ENCODE measurements around the gene LAX1. TPM values are rescaled to one million over a fixed set of nuclear protein-coding genes. Genes with fewer than 3 reads are reported as not detected.
A peak's percentile ranks its signal among the peaks of the same experiment; 100 is the strongest.
"Not testable (repeated sequence)": the region's sequence is repeated elsewhere in the genome, so short reads cannot be mapped to it uniquely, and the experiment has no call there.

Gene LAX1, protein sequence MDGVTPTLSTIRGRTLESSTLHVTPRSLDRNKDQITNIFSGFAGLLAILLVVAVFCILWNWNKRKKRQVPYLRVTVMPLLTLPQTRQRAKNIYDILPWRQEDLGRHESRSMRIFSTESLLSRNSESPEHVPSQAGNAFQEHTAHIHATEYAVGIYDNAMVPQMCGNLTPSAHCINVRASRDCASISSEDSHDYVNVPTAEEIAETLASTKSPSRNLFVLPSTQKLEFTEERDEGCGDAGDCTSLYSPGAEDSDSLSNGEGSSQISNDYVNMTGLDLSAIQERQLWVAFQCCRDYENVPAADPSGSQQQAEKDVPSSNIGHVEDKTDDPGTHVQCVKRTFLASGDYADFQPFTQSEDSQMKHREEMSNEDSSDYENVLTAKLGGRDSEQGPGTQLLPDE
- under 1 TPM; 0.21 to 0.31 (median 0.28) TPM for polyA plus RNA-seq (ENCODE audit: insufficient read depth in 1 of 5, insufficient read length in 5 of 5, low replicate concordance in 1 of 5)
- long read RNA-seq, donor 1: 0 reads
- long read RNA-seq, donor 2: 0 reads
- long read RNA-seq, donor 3: 0 reads
- long read RNA-seq, donor 4: 0 reads
- long read RNA-seq, donor 5: 0 reads
- long read RNA-seq, donor 6: 0 reads
- long read RNA-seq, donor 7: 0 reads
- long read RNA-seq, donor 8: 0 reads

DNA sequence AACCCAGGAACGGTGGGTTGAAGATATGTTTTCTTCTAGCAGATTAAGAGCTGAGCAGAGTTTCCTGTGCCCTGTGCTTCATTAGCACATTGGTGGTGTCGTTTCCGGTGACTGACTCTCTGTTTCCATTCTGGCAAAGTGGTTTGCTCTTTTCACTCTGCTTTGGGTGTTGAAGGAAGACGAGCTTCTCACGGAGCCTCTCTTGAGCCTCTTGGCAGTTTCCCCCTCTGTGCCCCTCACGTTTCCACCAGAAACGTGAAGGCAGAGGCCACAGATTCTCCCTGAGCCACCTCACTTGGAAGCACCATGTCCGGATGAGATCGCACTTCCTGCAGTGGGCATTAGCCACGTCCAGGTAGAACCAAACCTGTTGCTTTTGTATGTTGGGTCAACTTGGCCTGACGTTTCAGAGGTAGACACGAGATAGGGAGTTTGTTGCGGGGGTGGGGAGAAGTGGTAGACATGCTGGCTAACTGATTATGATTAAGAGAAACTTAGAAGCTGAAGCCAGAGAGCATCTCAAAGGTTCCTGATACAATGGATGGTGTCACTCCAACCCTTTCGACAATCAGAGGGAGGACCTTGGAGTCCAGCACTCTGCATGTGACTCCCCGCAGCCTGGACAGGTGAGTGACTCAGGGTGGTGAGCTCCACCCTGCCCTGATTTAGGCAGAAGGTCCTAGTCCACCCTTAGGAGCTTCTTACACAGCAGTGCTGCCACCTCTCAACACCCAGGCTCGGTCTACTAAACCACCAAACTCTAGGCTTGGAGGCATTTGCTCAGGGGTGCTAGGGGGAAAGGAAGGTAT, at the start of gene LAX1:
Gene LAX1, plus strand, starts transcription at position 155 of the 809 bp plus-strand sequence. Its CDS starts 383 bp downstream, at position 538.
- no peak for DNase-seq

- no peak for DNase-seq
Observed at GRCh38 chr1:203717120-203717519, 47.9 kb upstream of the LAX1 start.

DNA sequence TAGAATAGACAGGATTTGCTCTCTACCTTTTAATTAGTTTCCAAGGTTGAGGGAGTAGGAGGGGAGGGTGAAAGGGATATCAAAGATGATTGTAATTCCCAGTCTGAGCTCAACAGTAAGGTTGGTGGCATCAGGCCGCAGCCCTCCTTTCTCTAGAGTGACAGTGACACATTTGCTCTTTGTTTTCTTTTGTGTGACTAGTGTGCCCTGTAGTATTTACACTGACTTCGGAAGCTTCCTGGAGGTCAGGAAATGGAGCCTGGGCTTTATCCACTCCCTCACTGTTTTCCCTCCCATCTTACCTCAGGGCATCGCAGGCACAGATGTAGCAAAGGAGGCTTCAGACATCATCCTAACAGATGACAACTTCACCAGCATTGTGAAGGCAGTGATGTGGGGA, 44.7 kb upstream of the LAX1 start:
- DNase-seq: no peak

DNA sequence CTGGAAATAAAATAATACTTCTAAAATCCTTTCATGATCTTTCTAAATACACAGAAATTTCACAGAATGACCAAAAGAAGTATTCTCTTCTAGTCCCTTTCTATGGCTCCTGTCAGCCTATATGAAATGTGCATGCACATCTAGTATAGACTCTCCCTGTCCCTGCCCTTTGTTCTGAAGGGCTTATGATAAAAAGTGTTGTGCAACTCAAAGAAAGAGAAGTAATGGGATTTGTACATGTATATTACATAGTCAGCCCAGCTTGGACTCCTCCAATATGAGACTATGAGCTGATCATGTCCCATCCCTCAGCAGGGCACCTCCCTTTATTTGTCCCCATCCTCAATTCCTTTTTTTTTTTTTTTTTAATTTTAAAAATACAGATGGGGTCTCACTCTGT, 42.1 kb upstream of the LAX1 start:
- DNase-seq: no peak

- DNase-seq: no peak
Observed at GRCh38 chr1:203726417-203726867, 38.5 kb upstream of the LAX1 start.

- no peak for DNase-seq
Observed at GRCh38 chr1:203733009-203733863, 31.7 kb upstream of the LAX1 start.

DNA sequence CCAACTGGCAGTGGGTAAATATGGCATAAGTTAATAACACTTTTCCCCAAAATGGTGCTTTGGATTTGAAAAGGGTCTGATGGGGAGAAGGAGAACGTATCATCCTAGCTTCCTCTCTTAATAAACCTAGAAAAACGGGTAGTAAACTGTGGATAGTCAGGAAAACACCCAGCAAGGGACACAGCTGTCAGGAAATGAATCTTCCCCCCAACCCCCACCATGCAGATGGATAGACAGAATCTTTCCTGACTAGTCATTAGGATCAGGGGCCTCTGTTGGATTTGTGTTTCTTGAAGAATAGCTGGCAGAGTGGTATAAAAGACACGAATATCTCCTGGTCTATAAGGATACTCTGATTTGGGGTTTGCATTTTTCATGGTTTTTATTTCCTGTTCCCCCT, 22.5 kb upstream of the LAX1 start:
- no peak for DNase-seq

- no peak for DNase-seq
Observed at GRCh38 chr1:203743091-203743571, 21.9 kb upstream of the LAX1 start.

DNA sequence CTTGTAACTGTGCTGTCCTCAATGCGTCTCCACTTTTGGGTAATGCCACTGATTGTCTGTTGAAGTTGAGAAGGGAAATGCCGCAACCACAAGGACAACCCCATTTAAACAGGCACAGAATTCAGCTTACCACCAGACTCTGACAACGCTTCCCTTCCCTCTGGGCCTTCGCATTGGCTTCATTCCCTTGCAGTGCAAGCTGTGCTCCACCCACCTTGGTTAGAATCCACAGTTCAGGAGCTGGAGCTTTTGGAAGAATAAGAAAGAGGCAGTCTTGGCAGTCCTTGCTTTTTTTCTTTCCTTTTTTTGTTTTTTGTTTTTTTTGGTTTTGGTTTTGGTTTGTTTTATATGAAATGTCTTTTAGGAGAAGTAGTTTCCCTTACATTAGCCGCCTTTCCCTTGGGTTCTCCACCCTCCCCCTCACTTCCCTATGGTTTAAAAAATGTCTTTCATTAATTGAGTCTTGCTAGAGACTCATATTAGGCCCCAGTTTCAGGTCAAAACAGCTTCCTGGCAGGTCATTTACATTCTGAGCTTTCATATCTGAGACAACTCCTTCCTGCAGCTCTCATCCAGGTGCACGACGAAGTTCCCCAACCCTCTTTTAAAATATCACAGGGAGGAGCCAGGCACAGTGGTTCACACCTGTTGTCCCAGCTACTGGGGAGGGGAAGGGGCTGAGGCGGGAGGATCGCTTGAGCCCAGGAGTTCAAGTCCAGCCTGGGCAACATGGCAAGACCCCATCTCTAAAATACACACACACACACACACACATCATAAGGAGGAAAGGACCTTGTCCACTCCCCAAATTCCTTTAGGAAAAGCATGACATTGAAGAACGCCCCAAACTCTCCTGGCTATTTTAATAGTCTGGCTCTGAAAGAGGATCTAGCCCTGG, 20.7 kb upstream of the LAX1 start:
- DNase-seq: peak; percentile 50 to 52

DNA sequence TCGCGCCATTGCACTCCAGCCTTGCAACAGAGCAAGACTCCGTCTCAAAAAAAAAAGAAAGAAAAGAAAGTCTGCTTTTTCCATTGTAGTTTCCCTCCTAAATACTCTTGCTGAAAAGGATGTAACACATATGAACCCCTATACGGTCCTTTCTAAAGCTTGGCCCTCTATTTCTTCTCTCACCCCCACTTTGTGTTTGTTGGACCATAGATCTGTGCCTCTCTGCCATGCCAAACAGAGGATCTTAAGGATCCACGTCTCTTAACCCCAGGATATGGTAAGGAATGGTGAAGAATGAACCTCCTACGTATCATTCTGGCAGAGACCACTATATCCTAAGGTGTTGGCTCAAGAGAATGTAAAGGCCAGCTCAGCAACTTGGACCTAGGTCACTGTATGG, 18.7 kb upstream of the LAX1 start:
- DNase-seq: no peak

GRCh38 chr1:203751051-203751450, 13.9 kb upstream of the LAX1 start:
- DNase-seq: no peak

- not testable (repeated sequence) for DNase-seq
Observed at GRCh38 chr1:203751618-203752361, 13.2 kb upstream of the LAX1 start.

GRCh38 chr1:203754455-203754864, 10.5 kb upstream of the LAX1 start:
- DNase-seq: no peak

DNA sequence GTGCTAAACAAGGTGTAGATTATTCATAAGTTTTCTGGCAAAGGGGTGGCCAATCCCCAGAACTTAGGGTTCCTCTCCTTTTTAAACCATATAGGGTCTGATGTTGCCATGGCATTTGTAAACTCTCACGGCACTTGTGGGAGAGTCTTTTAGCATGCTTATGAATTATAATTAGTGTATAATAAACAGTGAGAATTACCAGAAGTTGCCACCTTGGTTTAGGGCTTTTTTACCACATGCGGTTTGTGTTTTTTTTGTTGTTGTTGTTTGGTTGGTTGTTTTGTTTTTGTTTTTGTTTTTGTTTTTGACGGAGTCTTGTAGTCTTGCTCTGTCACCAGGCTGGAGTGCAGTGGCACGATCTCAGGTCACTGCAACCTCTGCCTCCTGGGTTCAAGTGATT, 8.9 kb upstream of the LAX1 start:
- no peak for DNase-seq

GRCh38 chr1:203758749-203759148, 6.2 kb upstream of the LAX1 start:
- DNase-seq: not testable (repeated sequence)

- no peak for DNase-seq
Observed at GRCh38 chr1:203760506-203760905, 4.5 kb upstream of the LAX1 start.

- DNase-seq: not testable (repeated sequence)
Observed at GRCh38 chr1:203761958-203762357, 3.0 kb upstream of the LAX1 start.

DNA sequence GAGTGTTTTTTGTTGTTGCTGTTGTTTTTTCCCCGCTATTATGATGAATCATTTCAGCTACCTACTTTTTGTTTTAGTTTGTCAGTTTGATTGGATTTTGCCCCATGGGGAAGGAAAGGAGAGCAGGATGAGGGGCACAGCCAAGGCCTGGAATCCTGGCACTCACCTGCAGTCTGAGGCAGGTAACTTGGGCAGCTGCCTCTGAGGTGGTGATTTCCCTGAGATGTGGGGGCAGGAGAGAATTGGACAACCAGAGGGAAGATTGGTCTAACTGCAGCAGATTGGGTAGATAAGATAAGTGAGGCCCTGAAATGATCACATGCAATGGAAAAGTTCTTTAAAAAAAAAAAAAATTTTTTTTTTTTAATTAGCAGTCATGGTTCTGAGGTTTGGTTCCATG, 1.5 kb upstream of the LAX1 start:
- no peak for DNase-seq

Data from right lung (tissue), 10 donors.